Activated CD8-positive, alpha-beta memory T cell treated with anti-CD3 and anti-CD28 coated beads for 48 hours (primary cell): Measurements from ENCODE around the gene BPIFB4.

ENCODE experiments used
- DNase-seq, 3 experiments: peaks; one replicate each; pipeline ENCODE4 v3.0.0-alpha.2; 2020; ENCODE audit warnings: low read depth in 2 of 3, low spot score in 2 of 3

Gene BPIFB4

DNA sequence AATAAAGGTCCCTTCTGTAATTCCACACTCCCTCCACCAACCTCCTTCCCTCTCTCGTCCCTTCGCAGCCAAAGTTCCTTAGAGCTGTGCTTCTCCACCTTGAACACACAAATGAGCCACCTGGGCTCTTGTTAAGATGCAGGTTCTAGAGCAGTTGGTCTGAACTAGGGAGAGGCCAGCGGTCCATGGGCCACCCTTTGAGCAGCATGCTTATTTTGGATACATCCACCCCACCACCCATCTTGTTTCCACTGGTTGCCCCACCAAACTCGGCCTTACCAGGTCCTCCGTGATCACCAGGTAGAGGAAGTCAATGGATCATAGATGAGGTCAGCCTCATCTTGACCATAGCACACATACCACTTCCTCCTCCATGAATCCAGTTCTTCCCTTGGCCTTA is 81.2 kb downstream of the BPIFB4 start:
- DNase-seq = no peak
